ENCODE results near the gene FPR1. TPM values are rescaled to one million over a fixed set of nuclear protein-coding genes. Genes with fewer than 3 reads are reported as not detected.

FPR1 gene
- total and polyA plus RNA-seq, 2 of the 8 experiments (the other 6 are each of a cell fraction or from before 2014, with no cell fraction given) = 0.11 TPM; not detected in 1

DNA sequence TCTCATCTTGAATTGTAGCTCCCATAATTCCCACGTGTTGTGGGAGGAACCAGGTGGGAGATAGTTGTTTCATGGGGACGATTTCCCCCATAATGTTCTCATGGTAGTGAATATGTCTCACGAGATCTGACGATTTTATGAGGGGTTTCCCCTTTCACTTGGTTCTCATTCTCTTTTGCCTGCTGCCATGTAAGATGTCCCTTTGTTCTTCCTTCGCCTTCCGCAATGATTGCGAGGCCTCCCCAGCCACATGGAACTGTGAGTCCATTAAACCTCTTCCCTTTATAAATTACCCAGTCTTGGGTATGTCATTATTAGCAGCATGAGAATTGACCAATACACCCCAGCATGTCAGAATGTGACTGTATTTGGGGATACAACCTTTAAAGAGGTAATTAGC, 3.9 kb upstream of the FPR1 start (continued):
- TF ChIP-seq CEBPB (IDR thresholded peaks at IDR 0.05; ENCODE audit: low read depth, low read length) = no peak
